ENCODE data around the gene PSMD7.
"Not testable (repeated sequence)": the region's sequence is repeated elsewhere in the genome, so short reads cannot be mapped to it uniquely, and the experiment has no call there.

The PSMD7 gene

DNA sequence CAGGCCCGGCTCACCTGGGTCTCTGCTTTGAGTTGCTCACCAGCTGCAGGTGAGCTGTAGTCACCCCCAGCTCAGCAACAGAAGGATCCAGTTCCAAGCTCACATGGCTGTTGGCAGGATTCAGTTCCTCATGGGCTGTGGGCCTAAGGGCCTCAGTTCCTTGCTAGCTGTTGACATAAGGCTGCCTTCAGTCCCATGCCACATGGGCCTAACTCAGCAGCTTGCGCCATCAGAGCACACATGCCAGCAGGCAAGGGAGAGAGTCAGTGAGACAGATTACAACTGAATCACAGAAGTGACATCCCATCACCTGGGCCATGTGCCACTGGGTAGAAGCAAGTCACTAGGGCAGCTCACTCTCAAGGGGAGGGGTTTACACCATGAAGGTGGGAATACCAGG, 24.7 kb downstream of the PSMD7 start:
- Histone ChIP-seq H3K36me3 (ENCODE audit: control insufficient read depth, insufficient read depth, low read length, severe bottlenecking) (peaks cover 12% of the 10 kb centered on the region), H3K9me3 (ENCODE audit: control insufficient read depth, low read length) (no peaks in the 10 kb centered on the region), H3K4me3 (ENCODE audit: low read length) (no peak overlapping the region), H3K27me3 (replicated peaks; ENCODE audit: control insufficient read depth, insufficient read depth, low read length) (no peaks in the 10 kb centered on the region), H3K9ac (ENCODE audit: low read length) (no peak overlapping the region), H3K4me1 (ENCODE audit: control insufficient read depth, insufficient read depth, low read length) (peaks cover 21% of the 10 kb centered on the region)
- no peak for DNase-seq (ENCODE audit: low read depth)

DNA sequence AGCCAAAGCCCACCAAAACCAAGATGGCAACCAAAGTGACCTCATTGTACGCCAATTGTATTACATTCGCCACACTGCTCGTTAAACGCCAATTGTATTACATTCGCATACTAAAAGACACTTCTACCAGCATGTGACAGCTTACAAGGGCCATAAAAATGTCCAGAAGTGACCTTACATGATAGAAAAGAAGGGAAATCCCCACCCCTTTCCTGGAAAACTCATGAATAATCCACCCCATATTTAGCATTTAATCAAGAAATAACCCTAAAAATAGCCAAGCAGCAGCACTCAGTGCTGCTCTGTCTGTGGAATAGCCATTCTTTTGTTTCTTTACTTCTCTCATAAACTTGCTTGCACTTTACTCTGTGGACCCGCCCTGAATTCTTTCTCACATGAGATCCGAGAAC, 25.7 kb downstream of the PSMD7 start:
- no peaks in the 10 kb centered on the region for H3K27me3 ChIP-seq (replicated peaks; ENCODE audit: control insufficient read depth, insufficient read depth, low read length)
- peaks cover 21% of the 10 kb centered on the region for H3K36me3 ChIP-seq (ENCODE audit: control insufficient read depth, insufficient read depth, low read length, severe bottlenecking)
- H3K9me3 ChIP-seq (ENCODE audit: control insufficient read depth, low read length) = no peaks in the 10 kb centered on the region
- no peak overlapping the region for H3K9ac ChIP-seq (ENCODE audit: low read length)
- DNase-seq (ENCODE audit: low read depth) = no peak
- no peak overlapping the region for H3K4me3 ChIP-seq (ENCODE audit: low read length)
- H3K4me1 ChIP-seq (ENCODE audit: control insufficient read depth, insufficient read depth, low read length) = peaks cover 21% of the 10 kb centered on the region

DNA sequence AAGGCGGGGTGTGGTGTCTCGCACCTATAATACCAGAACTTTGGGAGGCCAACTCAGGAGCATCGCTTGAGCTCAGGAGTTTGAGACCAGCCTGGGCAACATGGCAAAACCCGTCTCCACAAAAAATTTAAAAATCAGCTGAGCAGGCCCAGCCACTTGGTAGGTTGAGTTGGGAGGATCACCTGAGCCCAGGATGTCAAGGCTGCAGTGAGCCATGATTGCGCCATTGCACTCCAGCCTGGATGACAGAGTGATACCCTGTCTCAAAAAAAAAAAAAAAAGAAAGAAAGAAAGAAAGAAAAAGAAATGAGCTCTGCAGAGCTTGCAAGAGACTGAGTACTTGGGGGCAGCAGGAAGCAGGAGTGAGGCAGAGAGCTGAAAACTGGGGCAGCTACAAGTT, 28.2 kb downstream of the PSMD7 start:
- peaks cover 21% of the 10 kb centered on the region for H3K36me3 ChIP-seq (ENCODE audit: control insufficient read depth, insufficient read depth, low read length, severe bottlenecking)
- H3K4me3 ChIP-seq (ENCODE audit: low read length) = not testable (repeated sequence)

DNA sequence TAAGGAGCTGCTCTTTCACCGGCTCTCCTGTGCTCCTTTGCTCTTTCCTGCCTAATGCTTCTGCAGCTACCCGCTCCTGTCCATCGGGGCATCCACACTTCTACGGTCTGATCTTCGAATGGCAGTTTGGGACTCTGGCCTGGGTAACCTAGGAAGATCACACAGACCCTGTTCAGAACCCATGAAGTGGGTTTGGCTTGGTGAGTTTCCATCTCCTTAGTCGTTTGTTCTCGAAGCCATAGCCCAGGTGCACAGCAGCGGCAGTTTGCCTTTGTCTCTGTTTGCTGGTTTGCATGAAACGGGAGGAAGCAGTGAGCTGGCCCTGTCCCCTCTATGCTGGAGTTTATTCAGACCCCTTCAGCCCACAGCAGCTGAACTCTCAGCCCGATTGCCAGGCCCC, 29.0 kb downstream of the PSMD7 start:
- Histone ChIP-seq H3K9me3 (ENCODE audit: control insufficient read depth, low read length) (no peaks in the 10 kb centered on the region), H3K4me1 (ENCODE audit: control insufficient read depth, insufficient read depth, low read length) (peaks cover 19% of the 10 kb centered on the region), H3K4me3 (ENCODE audit: low read length) (no peak overlapping the region), H3K27me3 (replicated peaks; ENCODE audit: control insufficient read depth, insufficient read depth, low read length) (no peaks in the 10 kb centered on the region), H3K9ac (ENCODE audit: low read length) (no peak overlapping the region), H3K36me3 (ENCODE audit: control insufficient read depth, insufficient read depth, low read length, severe bottlenecking) (peaks cover 22% of the 10 kb centered on the region)
- DNase-seq (ENCODE audit: low read depth) = no peak

More for the DNA sequence above, 28.2 kb downstream of the PSMD7 start:
- H3K9ac ChIP-seq (ENCODE audit: low read length); DNase-seq (ENCODE audit: low read depth); H3K27me3 ChIP-seq (replicated peaks; ENCODE audit: control insufficient read depth, insufficient read depth, low read length); H3K9me3 ChIP-seq (ENCODE audit: control insufficient read depth, low read length): not testable (repeated sequence)
- H3K4me1 ChIP-seq (ENCODE audit: control insufficient read depth, insufficient read depth, low read length) = peaks cover 21% of the 10 kb centered on the region

DNA sequence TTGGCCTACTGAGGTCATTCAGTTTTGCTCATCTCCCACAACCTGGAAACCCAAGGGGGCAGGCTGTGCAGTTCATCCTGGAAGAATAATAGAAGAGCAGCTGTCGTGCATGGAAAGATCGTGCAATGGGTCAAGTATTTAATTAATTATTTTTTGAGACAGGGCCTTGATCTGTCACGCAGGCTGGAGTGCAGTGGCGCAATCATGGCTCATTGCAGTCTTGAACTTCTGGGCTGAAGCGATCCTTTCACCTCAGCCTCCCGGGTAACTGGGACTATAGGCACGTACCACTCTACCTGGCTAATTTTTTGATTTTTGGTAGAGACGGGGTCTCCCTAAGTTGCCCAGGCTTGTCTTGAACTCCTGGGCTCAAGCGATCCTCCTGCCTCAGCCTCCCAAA, 31.7 kb downstream of the PSMD7 start:
- H3K4me3 ChIP-seq (ENCODE audit: low read length); H3K27me3 ChIP-seq (replicated peaks; ENCODE audit: control insufficient read depth, insufficient read depth, low read length); H3K9ac ChIP-seq (ENCODE audit: low read length); DNase-seq (ENCODE audit: low read depth); H3K9me3 ChIP-seq (ENCODE audit: control insufficient read depth, low read length); H3K4me1 ChIP-seq (ENCODE audit: control insufficient read depth, insufficient read depth, low read length): not testable (repeated sequence)
- peaks cover 38% of the 10 kb centered on the region for H3K36me3 ChIP-seq (ENCODE audit: control insufficient read depth, insufficient read depth, low read length, severe bottlenecking)

DNA sequence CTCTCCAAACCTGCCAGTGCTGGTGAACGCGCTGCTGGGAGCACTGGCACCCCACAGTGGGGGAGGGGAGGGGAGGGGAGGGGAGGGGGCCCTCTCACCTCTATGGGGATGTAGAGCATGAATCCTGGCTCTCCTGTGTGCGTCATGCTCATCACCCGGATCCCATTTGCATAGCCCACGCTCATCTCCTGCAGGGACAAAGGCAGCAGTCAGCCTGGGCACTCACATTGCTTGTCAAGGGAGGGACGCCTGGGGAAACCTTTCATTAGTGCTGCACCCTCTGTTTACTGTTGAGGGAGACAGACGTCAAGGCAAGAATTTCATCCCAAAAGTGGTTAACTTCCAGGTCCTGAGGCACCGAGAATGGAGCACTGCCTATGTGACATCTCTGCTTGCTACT, 35.9 kb downstream of the PSMD7 start:
- not testable (repeated sequence) for DNase-seq (ENCODE audit: low read depth); H3K4me3 ChIP-seq (ENCODE audit: low read length); H3K4me1 ChIP-seq (ENCODE audit: control insufficient read depth, insufficient read depth, low read length); H3K9ac ChIP-seq (ENCODE audit: low read length); H3K9me3 ChIP-seq (ENCODE audit: control insufficient read depth, low read length); H3K27me3 ChIP-seq (replicated peaks; ENCODE audit: control insufficient read depth, insufficient read depth, low read length)
- peaks cover 35% of the 10 kb centered on the region for H3K36me3 ChIP-seq (ENCODE audit: control insufficient read depth, insufficient read depth, low read length, severe bottlenecking)

DNA sequence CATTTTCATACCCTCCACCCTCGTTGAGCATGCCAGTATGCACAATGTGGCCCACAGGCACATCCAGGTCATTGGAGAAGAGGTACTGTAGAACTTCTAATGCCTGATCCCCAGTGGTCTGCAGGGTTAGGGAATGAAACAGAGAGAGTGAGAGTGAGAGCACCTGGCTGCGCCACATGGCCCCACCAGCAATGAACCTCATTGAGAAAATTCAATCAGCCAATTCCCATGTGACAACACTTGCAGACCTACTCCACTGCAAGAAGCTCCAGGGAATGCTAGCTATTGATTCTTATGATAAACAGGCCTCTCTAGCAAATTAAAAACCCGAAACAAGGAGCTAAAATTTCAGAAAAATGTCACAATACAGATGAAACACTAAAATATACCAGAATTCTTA, 40.9 kb downstream of the PSMD7 start:
- H3K4me1 ChIP-seq (ENCODE audit: control insufficient read depth, insufficient read depth, low read length); H3K27me3 ChIP-seq (replicated peaks; ENCODE audit: control insufficient read depth, insufficient read depth, low read length); H3K9me3 ChIP-seq (ENCODE audit: control insufficient read depth, low read length); H3K9ac ChIP-seq (ENCODE audit: low read length); DNase-seq (ENCODE audit: low read depth); H3K4me3 ChIP-seq (ENCODE audit: low read length): not testable (repeated sequence)
- H3K36me3 ChIP-seq (ENCODE audit: control insufficient read depth, insufficient read depth, low read length, severe bottlenecking) = peaks cover 38% of the 10 kb centered on the region

DNA sequence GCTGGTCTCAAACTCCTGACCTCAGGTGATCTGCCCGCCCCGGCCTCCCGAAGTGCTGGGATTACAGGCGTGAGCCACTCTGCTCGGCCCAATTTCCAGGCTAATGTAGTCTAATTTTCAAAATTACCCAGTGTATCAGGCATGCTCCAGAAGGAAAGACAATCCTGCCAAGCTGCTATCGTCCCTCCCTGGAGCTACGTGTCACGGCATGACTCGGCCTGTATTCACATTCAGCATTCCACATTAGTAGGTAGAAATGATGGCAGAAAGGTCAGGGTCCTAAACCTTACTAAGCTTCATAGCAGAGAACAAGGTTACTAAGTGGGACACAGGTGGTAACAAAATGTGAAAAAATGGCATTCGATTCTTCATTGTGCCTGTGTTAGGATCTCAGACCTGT, 42.6 kb downstream of the PSMD7 start:
- H3K9me3 ChIP-seq (ENCODE audit: control insufficient read depth, low read length); H3K27me3 ChIP-seq (replicated peaks; ENCODE audit: control insufficient read depth, insufficient read depth, low read length); DNase-seq (ENCODE audit: low read depth); H3K9ac ChIP-seq (ENCODE audit: low read length); H3K4me3 ChIP-seq (ENCODE audit: low read length); H3K4me1 ChIP-seq (ENCODE audit: control insufficient read depth, insufficient read depth, low read length): not testable (repeated sequence)
- peaks cover 34% of the 10 kb centered on the region for H3K36me3 ChIP-seq (ENCODE audit: control insufficient read depth, insufficient read depth, low read length, severe bottlenecking)

DNA sequence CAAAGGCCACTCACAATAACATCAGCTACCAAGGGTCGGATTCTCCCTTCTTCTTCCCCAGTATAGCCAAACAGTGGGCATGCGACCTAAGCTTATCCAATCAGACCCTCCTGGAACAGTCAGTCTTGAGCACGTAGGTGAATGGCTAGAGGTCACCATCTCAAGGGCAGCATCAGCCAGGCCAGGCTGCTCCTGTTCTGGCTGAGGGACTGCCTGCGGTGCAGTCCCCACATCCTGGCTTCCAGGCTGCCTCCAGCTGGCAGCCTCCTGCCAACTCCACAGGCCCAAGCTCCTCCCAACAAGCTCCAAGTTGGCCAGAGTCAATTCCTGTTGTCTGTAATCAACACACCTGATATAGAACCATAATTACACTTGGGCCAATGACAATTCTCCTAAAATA, 56.4 kb downstream of the PSMD7 start:
- peaks cover 44% of the 10 kb centered on the region for H3K36me3 ChIP-seq (ENCODE audit: control insufficient read depth, insufficient read depth, low read length, severe bottlenecking)
- H3K9ac ChIP-seq (ENCODE audit: low read length); H3K4me1 ChIP-seq (ENCODE audit: control insufficient read depth, insufficient read depth, low read length); DNase-seq (ENCODE audit: low read depth); H3K9me3 ChIP-seq (ENCODE audit: control insufficient read depth, low read length); H3K4me3 ChIP-seq (ENCODE audit: low read length); H3K27me3 ChIP-seq (replicated peaks; ENCODE audit: control insufficient read depth, insufficient read depth, low read length): not testable (repeated sequence)
